HG03342 (cell line): ENCODE results near the gene TMEM179.

ENCODE experiments used
- ATAC-seq: cut with Tn5 transposase; IDR thresholded peaks from one replicate; pipeline ENCODE4 v1.9.1; 2021; ENCODE audit warnings: mild to moderate bottlenecking, moderate library complexity; ENCODE audit not compliant: unreplicated experiment

TMEM179 gene

DNA sequence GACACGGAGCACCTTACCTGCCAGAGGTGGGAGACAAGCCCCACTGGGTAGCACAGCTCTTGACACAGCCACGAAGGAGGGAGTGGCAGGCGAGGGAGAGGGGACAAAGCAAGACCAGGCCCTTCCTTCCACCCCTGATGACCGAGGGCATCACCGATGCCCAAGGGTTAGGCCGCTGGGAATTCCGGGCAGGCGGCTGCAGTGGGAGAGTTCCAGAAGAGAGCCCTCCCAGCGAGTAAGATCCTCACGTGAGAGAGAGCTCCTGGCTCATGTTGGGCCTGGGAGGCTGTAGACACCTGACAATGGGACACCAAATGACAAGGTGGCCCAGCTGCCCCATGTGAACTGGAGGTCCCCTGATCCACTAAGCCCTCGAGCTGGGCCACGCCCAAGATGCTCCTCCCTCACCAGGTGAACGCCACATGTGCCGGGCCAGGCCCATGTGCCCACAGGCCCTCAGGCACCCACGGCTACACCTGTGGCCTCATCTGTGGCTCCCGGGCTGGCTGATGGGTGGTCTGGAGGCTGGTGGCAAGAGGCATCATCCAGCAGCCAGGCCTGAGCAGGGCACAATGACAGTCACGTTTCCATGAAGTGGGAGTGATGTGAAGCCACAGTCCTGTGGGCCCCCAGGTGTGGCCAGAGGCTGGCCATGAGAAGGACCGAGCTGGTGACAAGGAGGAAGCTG lies 57.1 kb downstream of the TMEM179 start:
- no peak for ATAC-seq

- ATAC-seq = no peak
These were observed 57.8 kb downstream of the TMEM179 start for GRCh38 chr14:104546591-104547309.

- no peak for ATAC-seq
These were observed 58.5 kb downstream of the TMEM179 start for GRCh38 chr14:104545942-104546501.

DNA sequence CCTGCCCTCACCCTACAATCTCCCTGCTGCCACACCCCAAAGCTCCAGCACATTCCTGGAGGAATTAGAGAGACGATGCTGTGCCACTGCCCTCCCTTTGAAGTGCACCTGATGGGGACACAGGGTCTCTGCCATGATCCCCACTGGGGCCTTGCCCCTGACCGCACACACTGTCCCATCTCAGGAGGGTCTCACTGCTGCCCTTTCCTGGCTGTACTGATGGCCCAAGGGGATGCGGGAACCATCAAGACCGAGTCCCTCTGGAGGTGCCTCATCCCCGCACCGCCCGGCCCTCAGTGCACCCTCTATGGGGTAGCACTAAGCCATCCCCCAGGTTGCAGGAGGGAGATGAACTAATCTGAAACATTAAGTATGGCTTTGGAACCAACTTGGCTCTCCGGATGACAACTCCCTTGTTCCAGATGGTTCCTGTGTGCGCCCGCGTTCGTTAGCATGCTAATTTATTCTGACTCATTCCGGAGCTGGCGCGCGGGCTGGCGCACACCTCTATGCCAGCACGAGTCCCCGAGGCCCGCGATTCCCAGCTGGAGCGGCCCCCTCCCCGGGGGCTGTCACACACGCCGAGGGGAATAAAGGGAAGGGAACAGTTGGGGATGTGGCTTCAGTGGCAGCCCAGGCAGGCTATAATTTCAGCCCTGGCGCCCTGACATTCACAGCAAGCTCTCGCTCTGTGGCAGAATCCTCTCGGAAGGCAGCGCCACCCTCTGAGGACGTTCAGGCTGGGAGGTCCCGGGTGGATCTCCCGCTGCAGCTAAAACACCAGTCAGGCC lies 59.2 kb downstream of the TMEM179 start:
- ATAC-seq = no peak

- ATAC-seq = no peak
These were observed 60.1 kb downstream of the TMEM179 start for GRCh38 chr14:104544362-104544961.

- no peak for ATAC-seq
These were observed 61.4 kb downstream of the TMEM179 start for GRCh38 chr14:104542871-104543830.

DNA sequence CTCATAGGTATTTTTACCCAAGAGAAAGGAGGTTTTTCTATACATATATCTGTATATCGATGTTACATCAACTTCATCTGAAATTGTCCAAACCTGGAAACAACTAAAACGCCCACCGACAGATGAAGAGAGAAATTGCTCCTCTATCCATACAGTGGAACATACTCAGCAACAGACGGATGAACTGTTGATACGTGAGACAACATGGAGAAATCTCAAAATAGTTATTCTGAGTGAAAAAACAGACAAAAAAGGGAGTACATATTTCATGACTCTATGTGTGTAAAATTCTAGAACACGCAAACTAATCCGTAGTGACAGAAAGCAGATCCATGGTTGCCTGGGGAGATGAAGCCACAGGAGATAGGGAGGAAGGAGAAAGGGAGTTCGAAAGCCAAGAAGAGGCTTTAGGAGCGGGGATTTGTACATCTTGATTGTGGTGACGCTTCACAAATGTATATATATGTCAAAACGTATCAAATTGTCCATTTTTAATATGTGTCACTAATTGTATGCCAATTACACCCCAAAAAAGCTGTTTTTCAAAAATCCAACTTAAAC lies 62.6 kb downstream of the TMEM179 start:
- no peak for ATAC-seq
